Cerebellar cortex (tissue), 1 donor: Measurements from ENCODE around the gene LSM2.
"Not testable (repeated sequence)": the region's sequence is repeated elsewhere in the genome, so short reads cannot be mapped to it uniquely, and the experiment has no call there.

Source experiments
- DNase-seq: peaks from one replicate; pipeline ENCODE4 v3.0.0-alpha.2; 2015; ENCODE audit warnings: low spot score

LSM2 gene

GRCh38 chr6:31797588-31797987 is 9.2 kb downstream of the LSM2 start:
- DNase-seq = no peak

GRCh38 chr6:31796993-31797385 is 9.8 kb downstream of the LSM2 start:
- DNase-seq = no peak

GRCh38 chr6:31795616-31796298 is 11.0 kb downstream of the LSM2 start, which contains the start of gene VARS1:
TSS of gene VARS1 (minus strand) at chr6:31795752. CDS start at chr6:31795217, 535 bp downstream.
- DNase-seq = peak; percentile 84

- DNase-seq = no peak
These were observed 11.7 kb downstream of the LSM2 start for GRCh38 chr6:31794866-31795615.

GRCh38 chr6:31794294-31794865 is 12.4 kb downstream of the LSM2 start:
- DNase-seq = peak; percentile 23

- DNase-seq = not testable (repeated sequence)
These were observed 12.9 kb downstream of the LSM2 start for GRCh38 chr6:31793927-31794245.

GRCh38 chr6:31792761-31793171 is 14.0 kb downstream of the LSM2 start:
- peak; percentile 29 for DNase-seq

- no peak for DNase-seq
These were observed 14.7 kb downstream of the LSM2 start for GRCh38 chr6:31792090-31792374.

GRCh38 chr6:31791324-31792089 is 15.3 kb downstream of the LSM2 start:
- peak; percentile 69 for DNase-seq

GRCh38 chr6:31785475-31785874 is 21.3 kb downstream of the LSM2 start:
- no peak for DNase-seq

GRCh38 chr6:31784098-31784925 is 22.5 kb downstream of the LSM2 start:
- no peak for DNase-seq

GRCh38 chr6:31782126-31782855 is 24.5 kb downstream of the LSM2 start:
- DNase-seq = no peak

GRCh38 chr6:31781244-31782125 is 25.3 kb downstream of the LSM2 start:
- DNase-seq = no peak

GRCh38 chr6:31780507-31781243 is 26.1 kb downstream of the LSM2 start:
- DNase-seq = no peak

GRCh38 chr6:31779908-31780307 is 26.9 kb downstream of the LSM2 start:
- no peak for DNase-seq

GRCh38 chr6:31778999-31779885 is 27.5 kb downstream of the LSM2 start:
- DNase-seq = no peak

- no peak for DNase-seq
These were observed 28.6 kb downstream of the LSM2 start for GRCh38 chr6:31778193-31778592.

GRCh38 chr6:31777667-31778050 is 29.1 kb downstream of the LSM2 start:
- no peak for DNase-seq
